WTC11 (cell line): ENCODE results near the gene ATP6AP1. TPM values are rescaled to one million over a fixed set of nuclear protein-coding genes. Genes with fewer than 3 reads are reported as not detected.
A peak's percentile ranks its signal among the peaks of the same experiment; 100 is the strongest.

Experiments
- ATAC-seq: fragments of 200-7000 bp; cut with Tn5 transposase; 2 replicates; pipeline ENCODE4 v1.10.0; 2021; ENCODE audit warnings: mild to moderate bottlenecking, moderate library complexity
- CTCF ChIA-PET: fragments of 300-600 bp; sonication (Branson Sonifier 250); formaldehyde crosslinking; loops from one replicate; lab custom pipeline; 2021; ENCODE audit warnings: antibody characterized with exemption; lab: Charles Lee
- POLR2A ChIA-PET: fragments of 350-600 bp; sonication (Branson Sonifier 250); formaldehyde crosslinking; loops from one replicate; lab custom pipeline; 2021; ENCODE audit warnings: antibody characterized with exemption; lab: Charles Lee
- DNase-seq: peaks from one replicate; pipeline ENCODE4 v3.0.0; 2021; ENCODE audit warnings: low spot score
- H3K27ac Mint-ChIP-seq: 2 replicates; pipeline ENCODE4 v1.8.0; 2021; ENCODE audit warnings: mixed read lengths
- H3K27me3 Mint-ChIP-seq: 2 replicates; pipeline ENCODE4 v1.8.0; 2021; ENCODE audit warnings: low read depth, mild to moderate bottlenecking, moderate library complexity, mixed read lengths
- H3K36me3 Mint-ChIP-seq: 2 replicates; pipeline ENCODE4 v1.8.0; 2021; ENCODE audit warnings: mixed read lengths
- H3K4me1 Mint-ChIP-seq: 2 replicates; pipeline ENCODE4 v1.8.0; 2022; ENCODE audit warnings: mixed read lengths
- H3K4me3 Mint-ChIP-seq: 2 replicates; pipeline ENCODE4 v1.8.0; 2021; ENCODE audit warnings: mild to moderate bottlenecking, moderate library complexity, mixed read lengths
- H3K9me3 Mint-ChIP-seq: 2 replicates; pipeline ENCODE4 v1.8.0; 2021; ENCODE audit warnings: mixed read lengths
- CBFB ChIP-seq: sonication (generic); formaldehyde crosslinking; IDR thresholded peaks from 2 replicates; pipeline ENCODE4 v1.8.1; 2022; ENCODE audit warnings: mild to moderate bottlenecking, low read depth, missing genetic modification reagents
- GRHL2 ChIP-seq: fragments of 250-450 bp; sonication (Bioruptor Pico); IDR thresholded peaks from 2 replicates; pipeline ENCODE4 v1.8.0; 2022; ENCODE audit warnings: mild to moderate bottlenecking, moderate library complexity; ENCODE audit not compliant: insufficient replicate concordance, severe bottlenecking
- GTF2I ChIP-seq: fragments of 250-450 bp; sonication (Bioruptor Pico); conservative IDR thresholded peaks from 2 replicates; pipeline ENCODE4 v1.4.0; 2021; ENCODE audit warnings: mild to moderate bottlenecking
- NFYB ChIP-seq: sonication (generic); formaldehyde crosslinking; conservative IDR thresholded peaks from 2 replicates; pipeline ENCODE4 v1.8.0; 2022; ENCODE audit warnings: low read depth, missing genetic modification reagents
- NR1H2 ChIP-seq: sonication (generic); formaldehyde crosslinking; IDR thresholded peaks from 2 replicates; pipeline ENCODE4 v1.9.0; 2021; ENCODE audit warnings: mild to moderate bottlenecking, moderate library complexity, missing genetic modification reagents
- NR2C2 ChIP-seq: sonication (generic); formaldehyde crosslinking; IDR thresholded peaks from 2 replicates; pipeline ENCODE4 v1.8.0; 2022; ENCODE audit warnings: mild to moderate bottlenecking, missing genetic modification reagents
- RELA ChIP-seq: sonication (generic); formaldehyde crosslinking; IDR thresholded peaks from 2 replicates; pipeline ENCODE4 v1.8.1; 2022; ENCODE audit warnings: missing genetic modification reagents, mild to moderate bottlenecking, borderline replicate concordance
- SMAD3 ChIP-seq: sonication (generic); formaldehyde crosslinking; IDR thresholded peaks from 2 replicates; pipeline ENCODE4 v1.8.0; 2022; ENCODE audit warnings: missing genetic modification reagents, mild to moderate bottlenecking, borderline replicate concordance
- TEAD1 ChIP-seq: sonication (generic); formaldehyde crosslinking; IDR thresholded peaks from 2 replicates; pipeline ENCODE4 v1.8.0; 2022; ENCODE audit warnings: mild to moderate bottlenecking, missing genetic modification reagents
- TP53 ChIP-seq: sonication (generic); formaldehyde crosslinking; IDR thresholded peaks from 2 replicates; pipeline ENCODE4 v1.8.1; 2023; ENCODE audit warnings: mild to moderate bottlenecking, missing genetic modification reagents
- ZNF396 ChIP-seq: fragments of 250-450 bp; sonication (Bioruptor Pico); IDR thresholded peaks from 2 replicates; pipeline ENCODE4 v1.8.0; 2021; ENCODE audit warnings: mild to moderate bottlenecking, moderate library complexity, borderline replicate concordance
- total RNA-seq: library from RNA; stranded (reverse); gene quantifications from 3 replicates; pipeline ENCODE4 v1.2.3, GENCODE V29; 2021
- TF ChIP-seq, protein P1 (sequence below): sonication (generic); formaldehyde crosslinking; conservative IDR thresholded peaks from 2 replicates; pipeline ENCODE4 v1.8.1; 2023; ENCODE audit warnings: mild to moderate bottlenecking, low read depth, missing genetic modification reagents, moderate library complexity
- TF ChIP-seq, protein P2 (sequence below): sonication (generic); formaldehyde crosslinking; IDR thresholded peaks from 2 replicates; pipeline ENCODE4 v1.8.0; 2022; ENCODE audit warnings: mild to moderate bottlenecking, missing genetic modification reagents
- TF ChIP-seq, protein P3 (sequence below): sonication (generic); formaldehyde crosslinking; IDR thresholded peaks from 2 replicates; pipeline ENCODE4 v1.8.1; 2023; ENCODE audit warnings: mild to moderate bottlenecking, missing genetic modification reagents
- TF ChIP-seq, protein P4 (sequence below): fragments of 250-450 bp; sonication (Bioruptor Pico); conservative IDR thresholded peaks from 2 replicates; pipeline ENCODE4 v1.9.0; 2021; ENCODE audit warnings: mild to moderate bottlenecking
- TF ChIP-seq, protein P5 (sequence below): fragments of 200-600 bp; IDR thresholded peaks from 2 replicates; pipeline ENCODE4 v1.8.0; 2022; ENCODE audit warnings: antibody characterized with exemption
- TF ChIP-seq, protein P6 (sequence below): sonication (generic); formaldehyde crosslinking; IDR thresholded peaks from 2 replicates; pipeline ENCODE4 v1.8.0; 2023; ENCODE audit warnings: missing genetic modification reagents
- TF ChIP-seq, protein P7 (sequence below): sonication (generic); formaldehyde crosslinking; IDR thresholded peaks from 2 replicates; pipeline ENCODE4 v1.8.0; 2022; ENCODE audit warnings: mild to moderate bottlenecking, missing genetic modification reagents
- TF ChIP-seq, protein P8 (sequence below): fragments of 250-450 bp; sonication (Bioruptor Pico); IDR thresholded peaks from 2 replicates; pipeline ENCODE4 v1.8.0; 2021; ENCODE audit warnings: mild to moderate bottlenecking

ATP6AP1 gene
- total RNA-seq, 1 experiment from 2014 or later, result 43.9 TPM

DNA sequence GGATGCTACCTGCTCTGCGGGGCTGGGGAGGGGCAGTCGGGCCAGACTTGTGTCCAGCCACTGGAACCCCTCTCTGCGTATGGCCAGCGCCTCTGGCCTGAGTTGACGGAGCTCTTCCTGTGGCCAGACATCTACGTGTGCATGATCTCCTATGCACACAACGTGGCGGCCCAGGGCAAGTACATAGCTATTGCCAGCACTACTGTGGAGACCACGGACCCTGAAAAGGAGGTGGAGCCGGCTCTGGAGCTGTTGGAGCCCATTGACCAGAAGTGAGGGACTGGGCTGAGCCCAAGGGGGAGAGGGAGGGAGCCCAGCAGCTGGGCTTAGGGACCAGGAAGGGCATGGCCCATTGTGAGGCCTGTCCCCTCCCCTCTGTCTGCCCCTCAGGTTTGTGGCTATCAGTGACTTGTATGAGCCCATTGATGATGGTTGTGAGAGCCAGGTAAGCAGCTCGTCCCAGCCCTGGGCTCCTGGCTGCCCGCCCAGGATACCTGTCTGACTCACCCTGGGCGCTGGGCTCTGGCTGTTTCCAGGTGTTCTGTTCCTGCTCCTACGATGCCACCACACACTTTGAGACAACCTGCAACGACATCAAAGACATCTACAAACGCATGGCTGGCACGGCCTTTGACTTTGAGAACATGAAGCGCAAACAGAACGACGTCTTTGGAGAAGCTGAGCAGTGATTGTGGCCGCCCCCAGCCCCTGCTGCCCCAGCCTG is 13.7 kb downstream of the ATP6AP1 start:
- H3K27ac Mint-ChIP-seq, result no peak overlapping the region
- DNase-seq (no peak), ATAC-seq (no peak)
- TF ChIP-seq, protein P1, sequence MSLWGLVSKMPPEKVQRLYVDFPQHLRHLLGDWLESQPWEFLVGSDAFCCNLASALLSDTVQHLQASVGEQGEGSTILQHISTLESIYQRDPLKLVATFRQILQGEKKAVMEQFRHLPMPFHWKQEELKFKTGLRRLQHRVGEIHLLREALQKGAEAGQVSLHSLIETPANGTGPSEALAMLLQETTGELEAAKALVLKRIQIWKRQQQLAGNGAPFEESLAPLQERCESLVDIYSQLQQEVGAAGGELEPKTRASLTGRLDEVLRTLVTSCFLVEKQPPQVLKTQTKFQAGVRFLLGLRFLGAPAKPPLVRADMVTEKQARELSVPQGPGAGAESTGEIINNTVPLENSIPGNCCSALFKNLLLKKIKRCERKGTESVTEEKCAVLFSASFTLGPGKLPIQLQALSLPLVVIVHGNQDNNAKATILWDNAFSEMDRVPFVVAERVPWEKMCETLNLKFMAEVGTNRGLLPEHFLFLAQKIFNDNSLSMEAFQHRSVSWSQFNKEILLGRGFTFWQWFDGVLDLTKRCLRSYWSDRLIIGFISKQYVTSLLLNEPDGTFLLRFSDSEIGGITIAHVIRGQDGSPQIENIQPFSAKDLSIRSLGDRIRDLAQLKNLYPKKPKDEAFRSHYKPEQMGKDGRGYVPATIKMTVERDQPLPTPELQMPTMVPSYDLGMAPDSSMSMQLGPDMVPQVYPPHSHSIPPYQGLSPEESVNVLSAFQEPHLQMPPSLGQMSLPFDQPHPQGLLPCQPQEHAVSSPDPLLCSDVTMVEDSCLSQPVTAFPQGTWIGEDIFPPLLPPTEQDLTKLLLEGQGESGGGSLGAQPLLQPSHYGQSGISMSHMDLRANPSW, result no peak
- TF ChIP-seq TP53, result no peak
- TF ChIP-seq NR1H2 (CRISPR knock-in tag), result no peak
- no peak for TF ChIP-seq NR2C2 (CRISPR knock-in tag)
- ChIA-PET POLR2A (interaction anchor here (0.9 kb wide), 1 partner anchor 49 kb away, joined by 3 read pairs; the partner anchor contains the start of gene SLC10A3), CTCF (no interaction called here)
- H3K36me3 Mint-ChIP-seq, result peaks cover 15% of the 10 kb centered on the region
- no peaks in the 10 kb centered on the region for H3K27me3 Mint-ChIP-seq
- H3K4me3 Mint-ChIP-seq, result no peak overlapping the region
- H3K9me3 Mint-ChIP-seq, result no peaks in the 10 kb centered on the region
- H3K4me1 Mint-ChIP-seq, result peaks cover 5% of the 10 kb centered on the region

DNA sequence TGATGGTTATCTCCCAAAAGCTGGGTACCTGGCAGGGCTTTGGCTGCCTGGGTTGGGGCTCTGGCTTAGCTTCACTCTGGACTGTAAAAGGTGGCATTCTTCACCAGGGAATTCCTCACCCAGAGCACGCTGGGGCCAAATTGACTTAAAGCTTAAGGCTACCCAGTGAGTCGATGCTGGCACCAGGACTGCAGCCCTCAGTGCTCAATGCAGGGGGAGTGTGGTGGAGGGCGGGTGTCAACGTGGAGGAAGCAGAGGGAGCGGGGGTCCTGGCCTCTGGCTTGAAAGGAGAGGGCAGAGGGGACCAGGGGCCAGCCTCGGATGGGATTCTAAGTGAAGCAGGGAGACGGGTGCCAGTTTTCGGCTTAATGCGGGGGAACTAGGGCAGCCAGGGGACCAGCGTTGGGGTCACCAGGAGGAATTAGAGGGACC is 15.0 kb downstream of the ATP6AP1 start:
- Mint-ChIP-seq H3K9me3 (no peaks in the 10 kb centered on the region), H3K36me3 (peaks cover 16% of the 10 kb centered on the region), H3K4me3 (peak overlapping the region; percentile 70), H3K27me3 (no peaks in the 10 kb centered on the region), H3K27ac (peak overlapping the region; percentile 68), H3K4me1 (no peaks in the 10 kb centered on the region)
- ATAC-seq (peak; percentile 46), DNase-seq (no peak)
- ChIA-PET CTCF (interaction anchor here (0.5 to 0.7 kb wide), 2 partner anchors 17 to 18 kb away, joined by 3 to 6 read pairs; no protein-coding TSS in a partner anchor), POLR2A (no interaction called here)
- TF ChIP-seq, protein P2, sequence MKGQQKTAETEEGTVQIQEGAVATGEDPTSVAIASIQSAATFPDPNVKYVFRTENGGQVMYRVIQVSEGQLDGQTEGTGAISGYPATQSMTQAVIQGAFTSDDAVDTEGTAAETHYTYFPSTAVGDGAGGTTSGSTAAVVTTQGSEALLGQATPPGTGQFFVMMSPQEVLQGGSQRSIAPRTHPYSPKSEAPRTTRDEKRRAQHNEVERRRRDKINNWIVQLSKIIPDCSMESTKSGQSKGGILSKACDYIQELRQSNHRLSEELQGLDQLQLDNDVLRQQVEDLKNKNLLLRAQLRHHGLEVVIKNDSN (CRISPR knock-in tag), result no peak
- TF ChIP-seq GTF2I (no peak), NFYB (CRISPR knock-in tag) (no peak), SMAD3 (CRISPR knock-in tag) (no peak), CBFB (CRISPR knock-in tag) (no peak), ZNF396 (CRISPR knock-in tag) (no peak), RELA (CRISPR knock-in tag) (no peak), TP53 (no peak), TEAD1 (no peak), GRHL2 (CRISPR knock-in tag) (no peak)
- TF ChIP-seq, protein P3, sequence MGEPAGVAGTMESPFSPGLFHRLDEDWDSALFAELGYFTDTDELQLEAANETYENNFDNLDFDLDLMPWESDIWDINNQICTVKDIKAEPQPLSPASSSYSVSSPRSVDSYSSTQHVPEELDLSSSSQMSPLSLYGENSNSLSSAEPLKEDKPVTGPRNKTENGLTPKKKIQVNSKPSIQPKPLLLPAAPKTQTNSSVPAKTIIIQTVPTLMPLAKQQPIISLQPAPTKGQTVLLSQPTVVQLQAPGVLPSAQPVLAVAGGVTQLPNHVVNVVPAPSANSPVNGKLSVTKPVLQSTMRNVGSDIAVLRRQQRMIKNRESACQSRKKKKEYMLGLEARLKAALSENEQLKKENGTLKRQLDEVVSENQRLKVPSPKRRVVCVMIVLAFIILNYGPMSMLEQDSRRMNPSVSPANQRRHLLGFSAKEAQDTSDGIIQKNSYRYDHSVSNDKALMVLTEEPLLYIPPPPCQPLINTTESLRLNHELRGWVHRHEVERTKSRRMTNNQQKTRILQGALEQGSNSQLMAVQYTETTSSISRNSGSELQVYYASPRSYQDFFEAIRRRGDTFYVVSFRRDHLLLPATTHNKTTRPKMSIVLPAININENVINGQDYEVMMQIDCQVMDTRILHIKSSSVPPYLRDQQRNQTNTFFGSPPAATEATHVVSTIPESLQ (CRISPR knock-in tag), result no peak
- TF ChIP-seq, protein P4, sequence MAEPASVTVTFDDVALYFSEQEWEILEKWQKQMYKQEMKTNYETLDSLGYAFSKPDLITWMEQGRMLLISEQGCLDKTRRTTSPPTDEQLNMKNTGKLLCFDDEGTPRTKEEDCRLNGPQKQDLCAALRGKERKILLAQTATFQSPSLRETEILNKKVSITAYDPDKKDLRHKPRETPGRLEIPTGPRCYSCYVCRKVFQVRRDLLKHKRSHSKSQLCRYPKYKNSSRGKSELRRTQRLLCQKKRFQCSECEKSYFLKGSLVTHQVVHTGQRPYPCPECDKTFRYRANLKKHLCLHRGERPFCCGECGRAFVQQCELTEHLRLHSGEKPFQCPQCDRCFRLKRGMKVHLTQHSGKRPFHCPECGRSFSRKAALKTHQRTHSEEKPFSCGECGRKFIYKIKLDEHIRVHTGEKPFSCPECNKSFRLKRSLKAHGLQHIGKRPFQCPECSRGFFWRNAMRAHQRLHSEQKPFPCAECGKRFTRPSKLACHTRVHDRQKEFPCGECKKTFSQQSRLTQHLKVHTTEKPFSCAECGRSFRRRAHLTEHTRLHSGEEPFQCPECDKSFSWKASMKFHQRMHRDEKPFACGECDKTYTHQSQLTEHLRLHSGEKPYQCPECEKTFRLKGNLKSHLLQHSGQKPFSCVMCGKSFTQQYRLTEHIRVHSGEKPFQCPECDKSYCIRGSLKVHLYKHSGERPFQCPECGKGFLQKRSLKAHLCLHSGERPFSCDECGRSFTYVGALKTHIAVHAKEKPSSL (CRISPR knock-in tag), result no peak
- TF ChIP-seq, protein P5, sequence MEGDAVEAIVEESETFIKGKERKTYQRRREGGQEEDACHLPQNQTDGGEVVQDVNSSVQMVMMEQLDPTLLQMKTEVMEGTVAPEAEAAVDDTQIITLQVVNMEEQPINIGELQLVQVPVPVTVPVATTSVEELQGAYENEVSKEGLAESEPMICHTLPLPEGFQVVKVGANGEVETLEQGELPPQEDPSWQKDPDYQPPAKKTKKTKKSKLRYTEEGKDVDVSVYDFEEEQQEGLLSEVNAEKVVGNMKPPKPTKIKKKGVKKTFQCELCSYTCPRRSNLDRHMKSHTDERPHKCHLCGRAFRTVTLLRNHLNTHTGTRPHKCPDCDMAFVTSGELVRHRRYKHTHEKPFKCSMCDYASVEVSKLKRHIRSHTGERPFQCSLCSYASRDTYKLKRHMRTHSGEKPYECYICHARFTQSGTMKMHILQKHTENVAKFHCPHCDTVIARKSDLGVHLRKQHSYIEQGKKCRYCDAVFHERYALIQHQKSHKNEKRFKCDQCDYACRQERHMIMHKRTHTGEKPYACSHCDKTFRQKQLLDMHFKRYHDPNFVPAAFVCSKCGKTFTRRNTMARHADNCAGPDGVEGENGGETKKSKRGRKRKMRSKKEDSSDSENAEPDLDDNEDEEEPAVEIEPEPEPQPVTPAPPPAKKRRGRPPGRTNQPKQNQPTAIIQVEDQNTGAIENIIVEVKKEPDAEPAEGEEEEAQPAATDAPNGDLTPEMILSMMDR, result no peak
- TF ChIP-seq, protein P6, sequence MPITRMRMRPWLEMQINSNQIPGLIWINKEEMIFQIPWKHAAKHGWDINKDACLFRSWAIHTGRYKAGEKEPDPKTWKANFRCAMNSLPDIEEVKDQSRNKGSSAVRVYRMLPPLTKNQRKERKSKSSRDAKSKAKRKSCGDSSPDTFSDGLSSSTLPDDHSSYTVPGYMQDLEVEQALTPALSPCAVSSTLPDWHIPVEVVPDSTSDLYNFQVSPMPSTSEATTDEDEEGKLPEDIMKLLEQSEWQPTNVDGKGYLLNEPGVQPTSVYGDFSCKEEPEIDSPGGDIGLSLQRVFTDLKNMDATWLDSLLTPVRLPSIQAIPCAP, result no peak
- TF ChIP-seq, protein P7, sequence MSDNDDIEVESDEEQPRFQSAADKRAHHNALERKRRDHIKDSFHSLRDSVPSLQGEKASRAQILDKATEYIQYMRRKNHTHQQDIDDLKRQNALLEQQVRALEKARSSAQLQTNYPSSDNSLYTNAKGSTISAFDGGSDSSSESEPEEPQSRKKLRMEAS (CRISPR knock-in tag), result no peak
- TF ChIP-seq, protein P8, sequence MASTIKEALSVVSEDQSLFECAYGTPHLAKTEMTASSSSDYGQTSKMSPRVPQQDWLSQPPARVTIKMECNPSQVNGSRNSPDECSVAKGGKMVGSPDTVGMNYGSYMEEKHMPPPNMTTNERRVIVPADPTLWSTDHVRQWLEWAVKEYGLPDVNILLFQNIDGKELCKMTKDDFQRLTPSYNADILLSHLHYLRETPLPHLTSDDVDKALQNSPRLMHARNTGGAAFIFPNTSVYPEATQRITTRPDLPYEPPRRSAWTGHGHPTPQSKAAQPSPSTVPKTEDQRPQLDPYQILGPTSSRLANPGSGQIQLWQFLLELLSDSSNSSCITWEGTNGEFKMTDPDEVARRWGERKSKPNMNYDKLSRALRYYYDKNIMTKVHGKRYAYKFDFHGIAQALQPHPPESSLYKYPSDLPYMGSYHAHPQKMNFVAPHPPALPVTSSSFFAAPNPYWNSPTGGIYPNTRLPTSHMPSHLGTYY (CRISPR knock-in tag), result no peak
